HG03066 (cell line): ENCODE measurements around the gene RNLS.

ENCODE experiments used
- ATAC-seq: cut with Tn5 transposase; IDR thresholded peaks from one replicate; pipeline ENCODE4 v1.9.1; 2021; ENCODE audit warnings: low read depth; ENCODE audit not compliant: unreplicated experiment

The RNLS gene

GRCh38 chr10:88440541-88440940, 142.6 kb downstream of the RNLS start:
- no peak for ATAC-seq

- no peak for ATAC-seq
These were observed 143.2 kb downstream of the RNLS start for GRCh38 chr10:88439932-88440331.

GRCh38 chr10:88437411-88437810, 145.7 kb downstream of the RNLS start:
- no peak for ATAC-seq

GRCh38 chr10:88433565-88434186, 149.4 kb downstream of the RNLS start:
- no peak for ATAC-seq

GRCh38 chr10:88431103-88431502, 152.0 kb downstream of the RNLS start:
- ATAC-seq: no peak

- ATAC-seq: no peak
These were observed 154.1 kb downstream of the RNLS start for GRCh38 chr10:88428976-88429375.

- ATAC-seq: no peak
These were observed 154.7 kb downstream of the RNLS start for GRCh38 chr10:88428442-88428841.

GRCh38 chr10:88427024-88427423, 156.1 kb downstream of the RNLS start:
- no peak for ATAC-seq

GRCh38 chr10:88424881-88425280, 158.2 kb downstream of the RNLS start:
- ATAC-seq: no peak

GRCh38 chr10:88423732-88424131, 159.4 kb downstream of the RNLS start:
- no peak for ATAC-seq

GRCh38 chr10:88421590-88421989, 161.5 kb downstream of the RNLS start:
- no peak for ATAC-seq

GRCh38 chr10:88418871-88419270, 164.2 kb downstream of the RNLS start:
- ATAC-seq: no peak

- ATAC-seq: no peak
These were observed 165.6 kb downstream of the RNLS start for GRCh38 chr10:88417387-88418030.

GRCh38 chr10:88416801-88417200, 166.3 kb downstream of the RNLS start:
- ATAC-seq: no peak

GRCh38 chr10:88415533-88416130, 167.5 kb downstream of the RNLS start:
- ATAC-seq: no peak

GRCh38 chr10:88413412-88413811, 169.7 kb downstream of the RNLS start:
- ATAC-seq: no peak

- no peak for ATAC-seq
These were observed 171.3 kb downstream of the RNLS start for GRCh38 chr10:88411772-88412349.

- ATAC-seq: no peak
These were observed 173.3 kb downstream of the RNLS start for GRCh38 chr10:88409824-88410223.

GRCh38 chr10:88409236-88409635, 173.9 kb downstream of the RNLS start:
- ATAC-seq: no peak

- ATAC-seq: no peak
These were observed 175.0 kb downstream of the RNLS start for GRCh38 chr10:88408096-88408495.

- ATAC-seq: no peak
These were observed 179.0 kb downstream of the RNLS start for GRCh38 chr10:88404133-88404532.
